SKM-1 treated with dmso at 0.1 percent for 144 hours (cell line): ENCODE results near the gene SMCO3.
"Not testable (repeated sequence)": the region's sequence is repeated elsewhere in the genome, so short reads cannot be mapped to it uniquely, and the experiment has no call there.

Source experiments
- DNase-seq: peaks from one replicate; lab custom pipeline; 2025; ENCODE audit not compliant: unreplicated experiment; lab: John Stamatoyannopoulos, UW

The SMCO3 gene

GRCh38 chr12:14775636-14775980, 38.4 kb downstream of the SMCO3 start:
- no peak for DNase-seq

- no peak for DNase-seq
Observed at GRCh38 chr12:14774906-14775635, 38.9 kb downstream of the SMCO3 start.

DNA sequence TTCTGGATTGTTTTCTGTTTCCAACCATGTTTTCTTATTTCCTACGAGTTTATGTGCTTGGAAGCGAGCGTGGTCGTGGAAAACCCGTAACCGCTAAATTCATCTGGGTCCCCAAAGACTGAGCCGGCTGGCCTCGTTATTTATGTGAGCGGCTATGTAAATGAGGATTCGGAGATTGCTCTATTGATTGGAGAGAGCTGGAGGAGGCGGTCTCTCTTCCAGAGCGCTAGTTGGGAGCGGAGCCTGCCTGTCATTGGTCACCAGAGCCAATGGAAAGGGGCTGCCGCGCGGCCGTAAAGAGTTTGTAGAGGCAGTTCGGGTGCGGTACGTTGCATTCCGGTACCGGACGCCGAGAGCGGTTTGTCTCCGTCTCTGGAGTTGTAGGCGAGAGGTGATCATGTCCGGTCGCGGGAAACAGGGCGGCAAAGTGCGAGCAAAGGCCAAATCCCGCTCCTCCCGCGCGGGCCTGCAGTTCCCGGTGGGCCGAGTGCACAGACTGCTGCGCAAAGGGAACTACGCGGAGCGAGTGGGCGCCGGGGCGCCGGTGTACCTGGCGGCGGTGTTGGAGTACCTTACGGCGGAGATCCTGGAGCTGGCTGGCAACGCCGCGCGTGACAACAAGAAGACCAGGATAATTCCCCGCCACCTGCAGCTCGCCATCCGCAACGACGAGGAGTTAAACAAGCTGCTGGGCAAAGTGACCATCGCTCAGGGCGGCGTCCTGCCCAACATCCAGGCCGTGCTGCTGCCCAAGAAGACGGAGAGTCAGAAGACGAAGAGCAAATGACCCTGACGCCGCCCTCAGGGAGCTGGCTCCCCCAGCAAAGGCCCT, 39.7 kb downstream of the SMCO3 start:
- peak; percentile 52 for DNase-seq

GRCh38 chr12:14773685-14774073, 40.3 kb downstream of the SMCO3 start:
- DNase-seq: no peak

DNA sequence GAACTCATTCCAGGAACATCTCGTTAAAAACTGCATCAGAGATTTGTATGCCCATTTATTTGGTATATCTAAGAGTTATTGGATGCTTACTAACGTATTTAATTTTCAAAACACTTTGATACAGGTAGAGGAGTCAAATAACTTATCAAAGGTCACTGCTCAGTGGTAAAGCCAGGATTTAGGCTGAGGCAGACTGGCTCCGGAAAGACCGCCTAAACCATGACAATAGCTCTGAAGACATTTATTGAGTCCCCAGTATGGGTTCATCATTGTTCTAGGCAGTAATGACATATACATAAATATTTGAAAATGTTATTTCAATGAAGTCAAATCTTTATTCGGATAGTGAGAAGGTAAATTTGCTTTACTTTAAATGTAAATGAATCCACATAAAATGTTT, 41.0 kb downstream of the SMCO3 start:
- DNase-seq: no peak

- no peak for DNase-seq
Observed at GRCh38 chr12:14771651-14772137, 42.3 kb downstream of the SMCO3 start.

- peak; percentile 28 for DNase-seq
Observed at GRCh38 chr12:14770496-14771461, 43.2 kb downstream of the SMCO3 start.

- DNase-seq: peak; percentile 45
Observed at GRCh38 chr12:14769969-14770495, 44.0 kb downstream of the SMCO3 start.

- DNase-seq: no peak
Observed at GRCh38 chr12:14769466-14769968, 44.5 kb downstream of the SMCO3 start.

DNA sequence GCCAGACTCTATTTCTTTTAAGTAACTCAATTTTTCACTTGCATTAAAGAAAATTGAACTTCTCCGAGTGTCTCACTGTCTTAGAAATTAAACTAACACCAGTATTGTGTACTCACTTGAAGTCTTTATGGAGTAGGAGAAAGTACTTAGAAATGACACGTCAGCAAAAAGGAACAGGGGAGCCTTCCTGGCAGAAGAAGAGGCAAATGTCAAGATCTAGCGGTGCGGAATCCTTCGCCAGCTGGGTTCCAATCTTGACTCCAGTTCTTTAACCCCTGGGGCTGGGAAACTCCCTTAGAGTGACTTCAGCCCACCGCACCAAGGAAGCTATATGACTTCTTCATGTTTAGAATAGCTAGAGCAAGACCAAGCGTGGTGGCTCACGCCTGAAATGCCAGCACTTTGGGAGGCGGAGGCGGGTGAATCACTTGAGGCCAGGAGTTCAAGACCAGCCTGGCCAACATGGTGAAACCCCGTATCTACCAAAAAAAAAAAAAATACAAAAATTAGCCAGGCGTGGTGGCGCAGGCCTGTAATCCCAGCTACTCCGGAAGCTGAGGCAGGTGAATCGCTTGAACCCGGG, 45.1 kb downstream of the SMCO3 start:
- DNase-seq: no peak

- DNase-seq: no peak
Observed at GRCh38 chr12:14767617-14768016, 46.4 kb downstream of the SMCO3 start.

GRCh38 chr12:14766649-14767215, 47.2 kb downstream of the SMCO3 start:
- DNase-seq: no peak

DNA sequence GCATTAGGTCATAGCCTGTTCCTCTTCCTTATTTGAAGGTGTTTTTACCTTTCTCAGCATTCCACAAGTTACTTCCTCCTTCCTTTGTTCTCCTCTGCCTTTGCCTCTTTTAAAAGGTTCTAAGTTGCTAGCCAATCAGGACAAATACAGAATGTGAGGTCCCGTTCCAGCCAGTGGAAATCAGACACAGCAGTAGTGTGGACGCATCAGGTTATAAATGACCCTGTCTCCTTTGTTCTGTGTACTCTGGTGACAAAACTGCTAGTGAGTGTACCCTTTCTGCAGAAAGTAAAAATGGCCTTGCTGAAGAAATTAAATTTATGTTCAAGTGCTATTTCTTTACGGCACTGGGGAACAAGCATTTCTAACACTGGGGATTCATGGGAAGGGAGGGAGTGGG, 48.0 kb downstream of the SMCO3 start:
- not testable (repeated sequence) for DNase-seq

DNA sequence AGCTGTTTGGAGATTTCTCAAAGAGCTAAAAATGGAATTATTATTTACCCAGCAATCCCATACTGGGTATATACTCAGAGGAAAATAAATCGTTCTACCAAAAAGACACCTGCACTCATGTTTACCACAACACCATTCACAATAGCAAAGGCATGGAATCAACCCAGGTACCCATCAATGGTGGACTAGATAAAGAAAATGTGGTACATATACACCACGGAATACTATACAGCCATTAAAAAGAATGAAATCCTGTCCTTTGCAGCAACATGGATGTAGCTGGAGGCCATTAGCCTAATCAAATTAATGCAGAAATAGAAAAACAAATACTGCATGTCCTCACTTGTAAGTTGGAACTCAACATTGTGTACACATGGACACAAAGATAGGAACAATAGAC, 48.6 kb downstream of the SMCO3 start:
- DNase-seq: no peak

DNA sequence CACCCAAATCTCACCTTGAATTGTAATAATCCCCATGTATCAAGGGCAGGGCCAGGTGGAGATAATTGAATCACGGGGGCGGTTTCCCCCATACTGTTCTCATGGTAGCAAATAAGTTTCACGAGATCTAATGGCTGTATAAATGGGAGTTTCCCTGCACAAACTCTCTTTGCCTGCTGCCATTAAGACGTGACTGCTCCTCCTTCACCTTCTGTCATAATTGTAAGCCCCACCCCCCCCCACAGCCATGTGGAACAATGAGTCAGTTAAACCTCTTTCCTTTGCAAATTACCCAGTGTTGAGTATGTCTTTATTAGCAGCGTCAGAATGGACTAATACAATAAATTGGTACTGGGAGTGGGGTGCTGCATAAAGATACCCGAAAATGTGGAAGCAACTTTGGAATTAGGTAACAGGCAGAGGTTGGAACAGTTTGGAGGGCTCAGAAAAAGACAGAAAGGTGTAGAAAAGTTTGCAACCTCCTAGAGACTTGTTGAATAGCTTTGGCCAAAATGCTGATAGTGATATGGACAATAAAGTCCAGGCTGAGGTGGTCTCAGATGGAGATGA, 54.2 kb downstream of the SMCO3 start:
- DNase-seq: not testable (repeated sequence)

- no peak for DNase-seq
Observed at GRCh38 chr12:14756334-14757143, 57.4 kb downstream of the SMCO3 start.
